ENCODE results near the gene TBC1D1. TPM values are rescaled to one million over a fixed set of nuclear protein-coding genes. Genes with fewer than 3 reads are reported as not detected.

TBC1D1 gene
- total RNA-seq, 1 donor from 2014 or later: 121 TPM

DNA sequence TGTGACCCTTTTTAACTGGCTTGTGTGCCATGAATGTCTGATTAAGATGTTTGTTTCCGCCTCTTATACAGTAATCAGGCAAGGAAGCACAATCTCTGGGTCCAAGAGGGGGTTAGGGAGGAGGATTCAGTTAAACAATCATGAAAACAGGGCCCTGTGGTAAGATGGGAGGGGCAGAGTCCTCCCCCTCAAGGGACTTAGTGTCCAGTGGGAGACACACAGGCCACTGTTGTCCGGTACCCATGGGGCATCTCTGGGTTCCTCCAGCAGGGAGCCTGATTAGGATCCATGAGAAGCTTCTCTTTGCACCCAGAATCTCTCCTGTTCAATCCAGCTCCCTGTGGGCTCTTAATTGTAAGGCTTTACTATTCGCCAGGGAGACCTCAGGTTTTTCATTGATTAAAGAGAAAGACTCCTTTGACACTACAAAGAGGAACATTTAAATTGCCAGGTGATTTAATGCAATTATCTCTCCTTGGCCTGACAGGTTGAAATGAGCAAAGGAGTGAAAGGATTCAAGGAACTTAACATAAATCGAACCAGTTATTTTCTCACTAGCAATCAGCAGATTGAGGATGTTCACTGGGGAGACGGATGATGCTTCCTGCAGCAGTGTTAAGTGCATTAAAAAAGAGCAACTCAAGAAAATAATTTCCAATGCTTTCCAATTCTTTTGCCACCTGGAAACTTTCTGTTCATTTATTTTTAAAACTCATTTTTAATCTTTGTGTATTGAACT, 294.7 kb downstream of the TBC1D1 start:
- DNase-seq (ENCODE audit: low read depth, low spot score): no peak

GRCh38 chr4:38188136-38188535, 297.3 kb downstream of the TBC1D1 start:
- DNase-seq (ENCODE audit: low read depth, low spot score): no peak

GRCh38 chr4:38188631-38189101, 297.8 kb downstream of the TBC1D1 start:
- DNase-seq (ENCODE audit: low read depth, low spot score): no peak

Other genes with a start within 250 kb of the TBC1D1 start
- gene RELL1, start 204.7 kb upstream of the TBC1D1 start, total RNA-seq: 231 and 291 TPM in 2 replicates
- gene PGM2, start 64.4 kb upstream of the TBC1D1 start, total RNA-seq: 47.8 and 66.0 TPM in 2 replicates
- gene PTTG2, start 69.3 kb downstream of the TBC1D1 start, total RNA-seq: not detected in 2 replicates